ENCODE measurements around the gene KCNIP2. TPM values are rescaled to one million over a fixed set of nuclear protein-coding genes. Genes with fewer than 3 reads are reported as not detected.
"Not testable (repeated sequence)": the region's sequence is repeated elsewhere in the genome, so short reads cannot be mapped to it uniquely, and the experiment has no call there.

Gene KCNIP2
- total RNA-seq, 1 donor = 0.86 TPM

- H3K4me3 ChIP-seq (ENCODE audit: low read depth, low read length) = no peak overlapping the region
- no peak for TF ChIP-seq CTCF (IDR thresholded peaks at IDR 0.05; ENCODE audit: insufficient read depth, low read depth, low read length)
- no peak for DNase-seq (ENCODE audit: low read depth)
These were observed 36.4 kb downstream of the KCNIP2 start for GRCh38 chr10:101807158-101807557.

GRCh38 chr10:101803511-101803910, 40.1 kb downstream of the KCNIP2 start:
- no peak for DNase-seq (ENCODE audit: low read depth)
- no peak overlapping the region for H3K4me3 ChIP-seq (ENCODE audit: low read depth, low read length)
- TF ChIP-seq CTCF (IDR thresholded peaks at IDR 0.05; ENCODE audit: insufficient read depth, low read depth, low read length) = no peak

- H3K4me3 ChIP-seq (ENCODE audit: low read depth, low read length) = no peak overlapping the region
- TF ChIP-seq CTCF (IDR thresholded peaks at IDR 0.05; ENCODE audit: insufficient read depth, low read depth, low read length) = no peak
- DNase-seq (ENCODE audit: low read depth) = no peak
These were observed 46.1 kb downstream of the KCNIP2 start for GRCh38 chr10:101797403-101798059.

- no peak overlapping the region for H3K4me3 ChIP-seq (ENCODE audit: low read depth, low read length)
- DNase-seq (ENCODE audit: low read depth) = no peak
- no peak for TF ChIP-seq CTCF (IDR thresholded peaks at IDR 0.05; ENCODE audit: insufficient read depth, low read depth, low read length)
These were observed 50.1 kb downstream of the KCNIP2 start for GRCh38 chr10:101793526-101793925.

GRCh38 chr10:101789686-101790085, 53.9 kb downstream of the KCNIP2 start:
- DNase-seq (ENCODE audit: low read depth) = no peak
- H3K4me3 ChIP-seq (ENCODE audit: low read depth, low read length) = no peak overlapping the region
- TF ChIP-seq CTCF (IDR thresholded peaks at IDR 0.05; ENCODE audit: insufficient read depth, low read depth, low read length) = no peak

- DNase-seq (ENCODE audit: low read depth); H3K4me3 ChIP-seq (ENCODE audit: low read depth, low read length): not testable (repeated sequence)
These were observed 54.4 kb downstream of the KCNIP2 start for GRCh38 chr10:101789231-101789630.

GRCh38 chr10:101785801-101786200, 57.8 kb downstream of the KCNIP2 start:
- TF ChIP-seq CTCF (IDR thresholded peaks at IDR 0.05; ENCODE audit: insufficient read depth, low read depth, low read length) = no peak
- DNase-seq (ENCODE audit: low read depth) = no peak
- H3K4me3 ChIP-seq (ENCODE audit: low read depth, low read length) = no peak overlapping the region
